ENCODE data around the gene MTCH2.
"Not testable (repeated sequence)": the region's sequence is repeated elsewhere in the genome, so short reads cannot be mapped to it uniquely, and the experiment has no call there.

MTCH2 gene

GRCh38 chr11:47642099-47642855, at the start of gene MTCH2:
MTCH2 (minus strand) TSS chr11:47642559; CDS start chr11:47642465, 94 bp downstream.
- no peak for FAIRE-seq

GRCh38 chr11:47691979-47692378, 49.6 kb upstream of the MTCH2 start:
- no peak for FAIRE-seq

GRCh38 chr11:47689480-47689879, 47.1 kb upstream of the MTCH2 start:
- FAIRE-seq = no peak

- FAIRE-seq = peak; percentile 49
Observed at GRCh38 chr11:47688991-47689390, 46.6 kb upstream of the MTCH2 start.

- no peak for FAIRE-seq
Observed at GRCh38 chr11:47688111-47688510, 45.8 kb upstream of the MTCH2 start.

- FAIRE-seq = not testable (repeated sequence)
Observed at GRCh38 chr11:47686704-47687103, 44.3 kb upstream of the MTCH2 start.

- FAIRE-seq = no peak
Observed at GRCh38 chr11:47686151-47686550, 43.8 kb upstream of the MTCH2 start.

- no peak for FAIRE-seq
Observed at GRCh38 chr11:47675851-47676250, 33.5 kb upstream of the MTCH2 start.

- FAIRE-seq = no peak
Observed at GRCh38 chr11:47672283-47672730, 29.9 kb upstream of the MTCH2 start.

GRCh38 chr11:47669856-47670255, 27.5 kb upstream of the MTCH2 start:
- no peak for FAIRE-seq

- FAIRE-seq = no peak
Observed at GRCh38 chr11:47668665-47669064, 26.3 kb upstream of the MTCH2 start.

- FAIRE-seq = no peak
Observed at GRCh38 chr11:47667555-47667954, 25.2 kb upstream of the MTCH2 start.

GRCh38 chr11:47667135-47667534, 24.8 kb upstream of the MTCH2 start:
- FAIRE-seq = no peak

GRCh38 chr11:47664936-47665335, 22.6 kb upstream of the MTCH2 start:
- FAIRE-seq = not testable (repeated sequence)

GRCh38 chr11:47661245-47661644, 18.9 kb upstream of the MTCH2 start:
- no peak for FAIRE-seq

GRCh38 chr11:47659276-47659675, 16.9 kb upstream of the MTCH2 start:
- no peak for FAIRE-seq

- no peak for FAIRE-seq
Observed at GRCh38 chr11:47656260-47656885, 14.0 kb upstream of the MTCH2 start.

GRCh38 chr11:47651818-47652469, 9.6 kb upstream of the MTCH2 start:
- FAIRE-seq = no peak

- no peak for FAIRE-seq
Observed at GRCh38 chr11:47649276-47649675, 6.9 kb upstream of the MTCH2 start.

- FAIRE-seq = no peak
Observed at GRCh38 chr11:47646019-47646418, 3.7 kb upstream of the MTCH2 start.

GRCh38 chr11:47645500-47645899, 3.1 kb upstream of the MTCH2 start:
- no peak for FAIRE-seq

- no peak for FAIRE-seq
Observed at GRCh38 chr11:47641600-47642098, 710 bp downstream of the MTCH2 start.

GRCh38 chr11:47640506-47640905, 1.9 kb downstream of the MTCH2 start:
- not testable (repeated sequence) for FAIRE-seq

GRCh38 chr11:47636331-47636730, 6.0 kb downstream of the MTCH2 start:
- not testable (repeated sequence) for FAIRE-seq
